Measurements from ENCODE around the gene CLTC. TPM values are rescaled to one million over a fixed set of nuclear protein-coding genes. Genes with fewer than 3 reads are reported as not detected.
A peak's percentile ranks its signal among the peaks of the same experiment; 100 is the strongest.

CLTC gene
- polyA plus RNA-seq, 1 experiment, result 441 TPM

GRCh38 chr17:59675231-59675630 is 55.5 kb downstream of the CLTC start:
- Histone ChIP-seq H3K27me3 (ENCODE audit: control insufficient read depth, insufficient read depth, low read length) (no peaks in the 10 kb centered on the region), H3K9me3 (ENCODE audit: control insufficient read depth, insufficient read depth, low read length) (no peaks in the 10 kb centered on the region), H3K27ac (ENCODE audit: low read depth, low read length) (no peak overlapping the region), H3K4me3 (ENCODE audit: low read depth, low read length) (no peak overlapping the region)
- no peak for TF ChIP-seq CTCF (IDR thresholded peaks at IDR 0.05; ENCODE audit: low read depth, low read length)
- ChIA-PET POLR2A (no interaction called here), CTCF (interaction anchor here (1.0 kb wide), 2 partner anchors 184 to 365 kb away, joined by 3 read pairs; no protein-coding TSS in a partner anchor)
- no peak for DNase-seq (ENCODE audit: low read depth, low spot score)

- CTCF ChIA-PET, result no interaction called here
- no peaks in the 10 kb centered on the region for H3K9me3 ChIP-seq (ENCODE audit: control insufficient read depth, insufficient read depth, low read length)
- DNase-seq (ENCODE audit: low read depth, low spot score), result no peak
- TF ChIP-seq CTCF (IDR thresholded peaks at IDR 0.05; ENCODE audit: low read depth, low read length), result no peak
- H3K27me3 ChIP-seq (ENCODE audit: control insufficient read depth, insufficient read depth, low read length), result no peaks in the 10 kb centered on the region
- no peak overlapping the region for H3K4me3 ChIP-seq (ENCODE audit: low read depth, low read length)
- POLR2A ChIA-PET, result no interaction called here
- H3K27ac ChIP-seq (ENCODE audit: low read depth, low read length), result no peak overlapping the region
Observed at GRCh38 chr17:59676716-59677115, 57.0 kb downstream of the CLTC start.

GRCh38 chr17:59678918-59679317 is 59.2 kb downstream of the CLTC start:
- CTCF ChIA-PET, result no interaction called here
- H3K27ac ChIP-seq (ENCODE audit: low read depth, low read length), result no peak overlapping the region

GRCh38 chr17:59680314-59680713 is 60.6 kb downstream of the CLTC start:
- peak; percentile 13 for DNase-seq (ENCODE audit: low read depth, low spot score)
- no peaks in the 10 kb centered on the region for H3K27me3 ChIP-seq (ENCODE audit: control insufficient read depth, insufficient read depth, low read length)
- no peak for TF ChIP-seq CTCF (IDR thresholded peaks at IDR 0.05; ENCODE audit: low read depth, low read length)
- no peak overlapping the region for H3K27ac ChIP-seq (ENCODE audit: low read depth, low read length)
- POLR2A ChIA-PET, result interaction anchor here (1.0 kb wide), 1 partner anchor 61 kb away, joined by 4 read pairs; the partner anchor contains the start of gene CLTC
- no peak overlapping the region for H3K4me3 ChIP-seq (ENCODE audit: low read depth, low read length)
- no peaks in the 10 kb centered on the region for H3K9me3 ChIP-seq (ENCODE audit: control insufficient read depth, insufficient read depth, low read length)
- CTCF ChIA-PET, result no interaction called here

More at GRCh38 chr17:59678918-59679317, 59.2 kb downstream of the CLTC start:
- TF ChIP-seq CTCF (IDR thresholded peaks at IDR 0.05; ENCODE audit: low read depth, low read length), result no peak
- no peak for DNase-seq (ENCODE audit: low read depth, low spot score)
- H3K27me3 ChIP-seq (ENCODE audit: control insufficient read depth, insufficient read depth, low read length), result no peaks in the 10 kb centered on the region
- POLR2A ChIA-PET, result interaction anchor here (0.6 kb wide), 1 partner anchor 57 kb away, joined by 4 read pairs; no protein-coding TSS in a partner anchor
- no peaks in the 10 kb centered on the region for H3K9me3 ChIP-seq (ENCODE audit: control insufficient read depth, insufficient read depth, low read length)
- no peak overlapping the region for H3K4me3 ChIP-seq (ENCODE audit: low read depth, low read length)

GRCh38 chr17:59683283-59683682 is 63.6 kb downstream of the CLTC start:
- H3K27me3 ChIP-seq (ENCODE audit: control insufficient read depth, insufficient read depth, low read length), result no peaks in the 10 kb centered on the region
- DNase-seq (ENCODE audit: low read depth, low spot score), result no peak
- no peak overlapping the region for H3K4me3 ChIP-seq (ENCODE audit: low read depth, low read length)
- H3K9me3 ChIP-seq (ENCODE audit: control insufficient read depth, insufficient read depth, low read length), result no peaks in the 10 kb centered on the region
- POLR2A ChIA-PET, result interaction anchor here (0.6 to 1.2 kb wide), 2 partner anchors 18 to 64 kb away, joined by 3 read pairs; no protein-coding TSS in a partner anchor
- H3K27ac ChIP-seq (ENCODE audit: low read depth, low read length), result no peak overlapping the region
- CTCF ChIA-PET, result no interaction called here
- TF ChIP-seq CTCF (IDR thresholded peaks at IDR 0.05; ENCODE audit: low read depth, low read length), result no peak

All from AG04450 (cell line).